Measurements from ENCODE around the gene SLC37A1. TPM values are rescaled to one million over a fixed set of nuclear protein-coding genes. Genes with fewer than 3 reads are reported as not detected.

SLC37A1 gene
- total RNA-seq, 1 experiment from 2014 or later, result 23.5 TPM

DNA sequence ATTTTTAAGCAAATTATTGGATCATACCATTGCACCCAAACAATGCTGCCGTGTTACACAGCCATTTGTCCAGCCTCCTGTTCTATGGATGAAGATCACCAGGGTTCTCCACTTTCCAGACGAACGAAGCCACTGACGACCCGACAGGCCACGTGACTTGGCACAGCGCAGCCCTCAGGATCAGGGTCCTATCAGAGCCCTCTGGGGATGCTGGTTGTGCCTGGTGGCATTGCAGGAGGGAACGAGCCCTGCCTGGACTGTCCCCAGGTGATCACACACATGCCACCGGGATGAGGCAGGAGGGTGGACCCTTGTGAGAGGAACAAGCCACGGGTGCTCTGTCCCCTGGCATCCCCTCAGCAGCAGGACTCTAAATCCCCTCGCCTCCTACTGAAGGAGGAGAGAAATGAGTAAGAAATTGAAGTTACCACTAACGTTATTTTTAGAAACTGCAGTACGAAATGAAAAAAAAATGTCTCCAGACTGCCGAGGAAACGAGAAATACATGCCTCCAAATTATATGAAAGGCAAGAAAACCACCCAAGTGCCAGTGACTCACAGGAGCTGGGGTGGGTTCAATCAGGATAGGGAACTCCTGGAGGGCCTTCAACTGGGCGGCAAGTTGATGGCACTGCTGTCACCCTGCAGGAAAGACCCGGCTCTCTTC lies 81.1 kb downstream of the SLC37A1 start:
- DNase-seq, result no peak
- no TSS peak for BruUV-seq (replicated peaks)
- Histone ChIP-seq H4K20me1 (ENCODE audit: insufficient read depth) (no peaks in the 10 kb centered on the region), H3K4me2 (no peak overlapping the region), H3K4me1 (replicated peaks; ENCODE audit: insufficient read depth) (no peaks in the 10 kb centered on the region), H2AFZ (no peak overlapping the region), H3K9me2 (ENCODE audit: insufficient read depth) (no peaks in the 10 kb centered on the region), H3F3A (ENCODE audit: insufficient read depth, low read depth) (no peaks in the 10 kb centered on the region), H3K36me3 (ENCODE audit: low read depth) (no peaks in the 10 kb centered on the region), H3K9me3 (ENCODE audit: insufficient read depth, low read depth) (no peaks in the 10 kb centered on the region), H3K27me3 (ENCODE audit: insufficient read depth, low read depth) (no peaks in the 10 kb centered on the region), H3K79me2 (ENCODE audit: low read depth) (no peaks in the 10 kb centered on the region), H3K4me3 (no peak overlapping the region), H3K27ac (no peak overlapping the region)
- intact Hi-C loops (cut with micrococcal nuclease; ENCODE audit: unreplicated experiment), result no loop called here
- TF ChIP-seq EZH2 (IDR thresholded peaks at IDR 0.05; ENCODE audit: low read depth), result no peak
- TF ChIP-seq, protein P1, sequence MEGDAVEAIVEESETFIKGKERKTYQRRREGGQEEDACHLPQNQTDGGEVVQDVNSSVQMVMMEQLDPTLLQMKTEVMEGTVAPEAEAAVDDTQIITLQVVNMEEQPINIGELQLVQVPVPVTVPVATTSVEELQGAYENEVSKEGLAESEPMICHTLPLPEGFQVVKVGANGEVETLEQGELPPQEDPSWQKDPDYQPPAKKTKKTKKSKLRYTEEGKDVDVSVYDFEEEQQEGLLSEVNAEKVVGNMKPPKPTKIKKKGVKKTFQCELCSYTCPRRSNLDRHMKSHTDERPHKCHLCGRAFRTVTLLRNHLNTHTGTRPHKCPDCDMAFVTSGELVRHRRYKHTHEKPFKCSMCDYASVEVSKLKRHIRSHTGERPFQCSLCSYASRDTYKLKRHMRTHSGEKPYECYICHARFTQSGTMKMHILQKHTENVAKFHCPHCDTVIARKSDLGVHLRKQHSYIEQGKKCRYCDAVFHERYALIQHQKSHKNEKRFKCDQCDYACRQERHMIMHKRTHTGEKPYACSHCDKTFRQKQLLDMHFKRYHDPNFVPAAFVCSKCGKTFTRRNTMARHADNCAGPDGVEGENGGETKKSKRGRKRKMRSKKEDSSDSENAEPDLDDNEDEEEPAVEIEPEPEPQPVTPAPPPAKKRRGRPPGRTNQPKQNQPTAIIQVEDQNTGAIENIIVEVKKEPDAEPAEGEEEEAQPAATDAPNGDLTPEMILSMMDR (conservative IDR thresholded peaks at IDR 0.05), result no peak
- ChIA-PET POLR2A (ENCODE audit: unreplicated experiment) (no interaction called here), CTCF (no interaction called here)

DNA sequence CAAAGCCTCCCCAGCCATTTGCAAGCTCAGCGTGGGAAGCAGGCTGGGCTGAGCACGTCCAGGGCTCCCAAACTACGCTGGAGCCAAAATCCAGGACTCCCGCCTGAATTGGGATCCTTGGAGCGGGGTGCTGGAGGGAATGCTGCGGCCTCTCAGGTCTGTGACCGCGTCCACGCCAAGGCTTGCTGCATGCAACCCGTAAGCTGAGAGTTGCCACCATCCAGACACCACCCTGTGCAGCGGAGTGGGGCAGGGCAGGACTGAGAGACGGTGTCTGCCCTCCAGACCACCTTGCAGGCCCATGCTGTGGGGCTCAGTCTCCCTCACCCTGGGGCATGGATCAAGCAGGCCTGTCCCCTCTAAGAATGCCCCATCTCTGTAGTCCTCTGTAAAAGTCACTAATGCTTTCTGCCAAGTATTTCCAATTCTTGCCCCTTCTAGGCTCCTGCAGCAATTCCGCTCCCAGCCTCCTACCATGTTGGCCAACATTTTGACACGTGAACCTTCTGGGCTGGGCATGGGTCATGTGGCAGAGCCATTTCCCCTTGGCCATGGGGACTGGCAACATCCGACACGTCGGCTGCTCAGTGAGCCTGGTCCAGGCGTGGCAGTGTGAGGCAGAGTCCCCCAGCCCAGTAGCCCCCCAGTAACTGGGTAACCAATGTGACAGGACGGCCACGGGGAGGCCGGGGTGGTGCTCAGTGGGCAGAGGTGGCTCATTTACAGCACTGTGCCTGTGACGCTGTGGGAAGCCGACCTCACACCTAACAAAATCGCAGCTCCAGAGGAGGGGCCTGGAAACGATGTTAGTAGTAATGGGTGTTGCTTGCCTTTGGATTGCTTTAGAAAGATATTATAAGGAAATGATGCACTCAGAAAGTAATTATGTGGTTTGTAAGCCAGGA lies 81.9 kb downstream of the SLC37A1 start:
- no peak overlapping the region for H3K4me2 ChIP-seq
- no peaks in the 10 kb centered on the region for H3K79me2 ChIP-seq (ENCODE audit: low read depth)
- H3F3A ChIP-seq (ENCODE audit: insufficient read depth, low read depth), result no peaks in the 10 kb centered on the region
- no peaks in the 10 kb centered on the region for H3K36me3 ChIP-seq (ENCODE audit: low read depth)
- H3K4me1 ChIP-seq (replicated peaks; ENCODE audit: insufficient read depth), result no peaks in the 10 kb centered on the region
- no peaks in the 10 kb centered on the region for H3K9me3 ChIP-seq (ENCODE audit: insufficient read depth, low read depth)
- intact Hi-C loops (cut with micrococcal nuclease; ENCODE audit: unreplicated experiment), result no loop called here
- no peak for DNase-seq
- TF ChIP-seq, protein P1 (conservative IDR thresholded peaks at IDR 0.05), result no peak
- CTCF ChIA-PET, result no interaction called here
- BruUV-seq (replicated peaks), result no TSS peak
- no peaks in the 10 kb centered on the region for H4K20me1 ChIP-seq (ENCODE audit: insufficient read depth)
- H3K4me3 ChIP-seq, result no peak overlapping the region
- H3K9me2 ChIP-seq (ENCODE audit: insufficient read depth), result no peaks in the 10 kb centered on the region
- H3K27me3 ChIP-seq (ENCODE audit: insufficient read depth, low read depth), result 0 out of 2 replicates have a peak, but pooled peaks cover 2% of the 10 kb centered on the region
- no peak overlapping the region for H3K27ac ChIP-seq
- no peak overlapping the region for H2AFZ ChIP-seq
- POLR2A ChIA-PET (ENCODE audit: unreplicated experiment), result no interaction called here

DNA sequence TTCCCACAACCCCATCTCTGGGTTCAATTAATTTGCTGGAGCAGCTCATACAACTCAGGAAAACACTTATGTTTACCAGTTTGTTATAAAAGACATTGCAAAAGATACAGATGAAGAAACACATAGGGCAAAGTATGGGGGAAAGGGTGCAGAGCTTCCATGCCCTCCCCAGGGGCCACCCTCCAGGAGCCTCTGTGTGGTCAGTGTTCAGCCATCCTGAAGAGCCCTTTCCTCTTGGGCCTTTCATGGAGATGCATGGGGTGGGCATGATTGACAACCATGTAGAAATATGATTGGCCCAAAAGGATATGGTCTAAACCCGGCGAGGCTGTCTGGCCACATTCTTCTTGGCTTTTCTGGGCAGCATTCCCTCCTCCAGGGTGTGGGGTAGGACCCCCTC lies 83.0 kb downstream of the SLC37A1 start:
- H2AFZ ChIP-seq, result no peak overlapping the region
- H3K4me1 ChIP-seq (replicated peaks; ENCODE audit: insufficient read depth), result no peaks in the 10 kb centered on the region
- BruUV-seq (replicated peaks), result no TSS peak
- H3K27ac ChIP-seq, result no peak overlapping the region
- H3K9me2 ChIP-seq (ENCODE audit: insufficient read depth), result no peaks in the 10 kb centered on the region
- H3K79me2 ChIP-seq (ENCODE audit: low read depth), result no peaks in the 10 kb centered on the region
- ChIA-PET POLR2A (ENCODE audit: unreplicated experiment) (no interaction called here), CTCF (no interaction called here)
- no peak for DNase-seq
- no peak overlapping the region for H3K4me3 ChIP-seq
- H3K36me3 ChIP-seq (ENCODE audit: low read depth), result no peaks in the 10 kb centered on the region
- no peak overlapping the region for H3K4me2 ChIP-seq
- TF ChIP-seq, protein P1 (conservative IDR thresholded peaks at IDR 0.05), result no peak
- no peak for TF ChIP-seq EZH2 (IDR thresholded peaks at IDR 0.05; ENCODE audit: low read depth)
- intact Hi-C loops (cut with micrococcal nuclease; ENCODE audit: unreplicated experiment), result no loop called here
- H3K9me3 ChIP-seq (ENCODE audit: insufficient read depth, low read depth), result no peaks in the 10 kb centered on the region
- no peaks in the 10 kb centered on the region for H3F3A ChIP-seq (ENCODE audit: insufficient read depth, low read depth)
- H3K27me3 ChIP-seq (ENCODE audit: insufficient read depth, low read depth), result 0 out of 2 replicates have a peak, but pooled peaks cover 2% of the 10 kb centered on the region
- no peaks in the 10 kb centered on the region for H4K20me1 ChIP-seq (ENCODE audit: insufficient read depth)
